Panc1 (cell line): ENCODE measurements around the gene CENPF. TPM values are rescaled to one million over a fixed set of nuclear protein-coding genes. Genes with fewer than 3 reads are reported as not detected.

Experiments
- ATAC-seq: fragments of 200-7000 bp; cut with Tn5 transposase; 2 replicates; pipeline ENCODE4 v1.9.1; 2020; ENCODE audit warnings: mild to moderate bottlenecking, moderate library complexity
- BruUV-seq: library from RNA; stranded (reverse); fragments of 400-500 nt; replicated peaks from 2 replicates; lab custom pipeline; 2021; lab: Mats Ljungman, UMichigan
- CTCF ChIA-PET: fragments of 300-600 bp; sonication (Branson Sonifier 250); formaldehyde crosslinking; loops from one replicate; lab custom pipeline; 2022; ENCODE audit warnings: antibody characterized with exemption; lab: Charles Lee
- POLR2A ChIA-PET: fragments of 300-600 bp; sonication (Branson Sonifier 250); formaldehyde crosslinking; loops from one replicate; lab custom pipeline; 2022; ENCODE audit warnings: antibody characterized with exemption; lab: Charles Lee
- DNase-seq: peaks from one replicate; pipeline ENCODE4 v3.0.0-alpha.2; 2010; ENCODE audit warnings: low read depth, low spot score
- H3K27ac ChIP-seq: 2 replicates; pipeline ENCODE4 v1.5.1; 2011; ENCODE audit warnings: mild to moderate bottlenecking, low read length, inconsistent platforms
- H3K27me3 ChIP-seq: fragments of 200-500 bp; sonication (Bioruptor generic); 2 replicates; pipeline ENCODE4 v1.6.0; 2014; ENCODE audit warnings: low read length, inconsistent platforms; ENCODE audit not compliant: control insufficient read depth, insufficient read depth
- H3K36me3 ChIP-seq: fragments of 200-500 bp; sonication (Bioruptor generic); 2 replicates; pipeline ENCODE4 v1.5.1; 2014; ENCODE audit warnings: inconsistent platforms, mild to moderate bottlenecking, low read length, moderate library complexity; ENCODE audit not compliant: control insufficient read depth, insufficient read depth
- H3K4me1 ChIP-seq: 2 replicates; pipeline ENCODE4 v1.5.1; 2011; ENCODE audit warnings: inconsistent platforms, mild to moderate bottlenecking, low read length, moderate library complexity; ENCODE audit not compliant: control insufficient read depth, insufficient read depth
- H3K4me3 ChIP-seq, 2 experiments: 2 replicates each; pipeline ENCODE4 v1.5.1; 2011 to 2012; ENCODE audit warnings: low read depth in 2 of 2, low read length in 2 of 2, mild to moderate bottlenecking in 2 of 2, inconsistent platforms in 1 of 2, moderate library complexity in 1 of 2
- H3K9me3 ChIP-seq: fragments of 200-500 bp; sonication (Bioruptor generic); 2 replicates; pipeline ENCODE4 v1.5.1; 2014; ENCODE audit warnings: low read depth, mild to moderate bottlenecking, inconsistent platforms, low read length, moderate library complexity; ENCODE audit not compliant: control insufficient read depth, insufficient read depth
- CTCF ChIP-seq: fragments of 450-650 bp; IDR thresholded peaks from 2 replicates; pipeline ENCODE4 v1.5.1; 2017; ENCODE audit warnings: mild to moderate bottlenecking
- POLR2AphosphoS5 ChIP-seq: IDR thresholded peaks from 2 replicates; pipeline ENCODE4 v1.6.1; 2012; ENCODE audit warnings: mild to moderate bottlenecking, low read depth, low read length, moderate library complexity
- REST ChIP-seq, 2 experiments: IDR thresholded peaks; 2 replicates each; pipeline ENCODE4 v1.6.1; 2011 to 2012; ENCODE audit warnings: low read depth in 2 of 2, control low read depth in 1 of 2, low read length in 1 of 2, mild to moderate bottlenecking in 1 of 2, moderate library complexity in 1 of 2; ENCODE audit not compliant: insufficient read depth in 1 of 2
- SIN3A ChIP-seq: IDR thresholded peaks from 2 replicates; pipeline ENCODE4 v1.6.1; 2012; ENCODE audit warnings: low read depth, mild to moderate bottlenecking, low read length, moderate library complexity, borderline replicate concordance; ENCODE audit not compliant: insufficient read depth
- TCF7L2 ChIP-seq: IDR thresholded peaks from 2 replicates; pipeline ENCODE4 v1.6.1; 2011; ENCODE audit warnings: mild to moderate bottlenecking, low read depth, low read length, inconsistent platforms
- in situ Hi-C: cut with HindIII; loops from 2 replicates; pipeline ENCODE4 v1.10.0; 2016; ENCODE audit warnings: low sequenced_read_pairs, low pct_unique_long_range_greater_than_20kb
- intact Hi-C: fragments of 100-400 bp; cut with micrococcal nuclease; formaldehyde crosslinking; loops from one replicate; pipeline ENCODE4 v1.10.0; 2022; ENCODE audit not compliant: unreplicated experiment
- total RNA-seq: library from RNA; stranded (reverse); gene quantifications from one replicate; pipeline ENCODE4 v1.2.1, GENCODE V29; 2021; ENCODE audit not compliant: unreplicated experiment

CENPF gene
- total RNA-seq, 1 experiment from 2014 or later: 156 TPM

- ChIA-PET POLR2A (interaction anchor here (0.6 kb wide), 1 partner anchor 99 kb away, joined by 5 read pairs; no protein-coding TSS in a partner anchor), CTCF (no interaction called here)
- ATAC-seq (no peak), DNase-seq (no peak)
- Histone ChIP-seq H3K36me3 (no peaks in the 10 kb centered on the region), H3K27me3 (no peaks in the 10 kb centered on the region; the same call in 1 of the 2 replicates), H3K9me3 (no peaks in the 10 kb centered on the region), H3K4me1 (no peaks in the 10 kb centered on the region), H3K27ac (no peak overlapping the region), H3K4me3 (no peak overlapping the region)
- intact Hi-C loops: no loop called here
- TF ChIP-seq SIN3A (no peak), REST (IDR thresholded peaks at IDR 0.05; ENCODE audit: insufficient read depth in 1 of 2, low read depth in 2 of 2, low read length in 1 of 2) (no peak), CTCF (no peak), TCF7L2 (no peak), POLR2AphosphoS5 (no peak)
- no TSS peak for BruUV-seq
- in situ Hi-C loops: no loop called here
Observed at GRCh38 chr1:214712737-214713136, 109.7 kb downstream of the CENPF start.

Other genes starting within 250 kb of the CENPF start
- gene PTPN14, start 51.6 kb upstream of the CENPF start, total RNA-seq: 209 TPM